ENCODE data around the gene SEC14L2.
"Not testable (repeated sequence)": the region's sequence is repeated elsewhere in the genome, so short reads cannot be mapped to it uniquely, and the experiment has no call there.

SEC14L2 gene

DNA sequence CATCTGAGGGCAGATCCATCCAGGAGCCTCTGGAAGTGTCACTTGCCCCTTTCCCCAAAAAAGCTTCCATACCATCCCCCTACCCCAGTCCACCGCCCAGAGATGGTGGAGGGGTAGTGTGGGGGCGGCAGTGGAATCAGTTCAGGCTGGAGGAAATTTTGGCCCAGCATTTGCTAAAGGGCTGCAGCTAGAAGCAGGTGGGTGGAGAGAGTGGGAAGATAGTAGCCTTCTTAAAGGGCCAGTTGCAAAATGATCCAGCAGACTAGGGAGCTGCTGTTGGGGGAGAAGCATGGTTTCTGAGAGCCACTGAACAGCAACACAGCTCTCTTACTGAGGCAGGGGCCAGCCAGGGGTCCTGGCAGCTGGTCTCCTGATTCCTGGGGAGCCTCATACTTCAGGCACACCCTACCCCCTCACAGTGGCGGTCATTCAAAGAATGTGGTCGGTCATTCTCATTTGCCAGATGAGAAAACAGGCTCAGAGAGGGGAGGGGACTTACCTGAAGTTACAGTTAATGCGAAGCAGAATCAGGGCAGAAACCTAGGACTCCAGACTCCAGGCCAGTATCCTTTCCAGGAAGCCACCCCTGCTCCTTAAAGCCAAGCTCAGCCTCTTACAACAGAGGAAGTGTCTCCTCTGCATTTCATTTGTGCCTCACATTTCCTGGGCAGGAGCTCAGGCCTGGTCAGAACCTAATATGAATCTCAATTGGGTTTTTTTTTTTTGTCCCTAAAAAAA is 5.4 kb downstream of the SEC14L2 start:
- DNase-seq (ENCODE audit: low read depth), result no peak
- H3K4me3 ChIP-seq (ENCODE audit: control insufficient read depth, low read depth, low read length), result no peak overlapping the region
- TF ChIP-seq, protein P1, sequence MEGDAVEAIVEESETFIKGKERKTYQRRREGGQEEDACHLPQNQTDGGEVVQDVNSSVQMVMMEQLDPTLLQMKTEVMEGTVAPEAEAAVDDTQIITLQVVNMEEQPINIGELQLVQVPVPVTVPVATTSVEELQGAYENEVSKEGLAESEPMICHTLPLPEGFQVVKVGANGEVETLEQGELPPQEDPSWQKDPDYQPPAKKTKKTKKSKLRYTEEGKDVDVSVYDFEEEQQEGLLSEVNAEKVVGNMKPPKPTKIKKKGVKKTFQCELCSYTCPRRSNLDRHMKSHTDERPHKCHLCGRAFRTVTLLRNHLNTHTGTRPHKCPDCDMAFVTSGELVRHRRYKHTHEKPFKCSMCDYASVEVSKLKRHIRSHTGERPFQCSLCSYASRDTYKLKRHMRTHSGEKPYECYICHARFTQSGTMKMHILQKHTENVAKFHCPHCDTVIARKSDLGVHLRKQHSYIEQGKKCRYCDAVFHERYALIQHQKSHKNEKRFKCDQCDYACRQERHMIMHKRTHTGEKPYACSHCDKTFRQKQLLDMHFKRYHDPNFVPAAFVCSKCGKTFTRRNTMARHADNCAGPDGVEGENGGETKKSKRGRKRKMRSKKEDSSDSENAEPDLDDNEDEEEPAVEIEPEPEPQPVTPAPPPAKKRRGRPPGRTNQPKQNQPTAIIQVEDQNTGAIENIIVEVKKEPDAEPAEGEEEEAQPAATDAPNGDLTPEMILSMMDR (conservative IDR thresholded peaks at IDR 0.05; ENCODE audit: control insufficient read depth, insufficient read depth, low read depth, low read length), result no peak

DNA sequence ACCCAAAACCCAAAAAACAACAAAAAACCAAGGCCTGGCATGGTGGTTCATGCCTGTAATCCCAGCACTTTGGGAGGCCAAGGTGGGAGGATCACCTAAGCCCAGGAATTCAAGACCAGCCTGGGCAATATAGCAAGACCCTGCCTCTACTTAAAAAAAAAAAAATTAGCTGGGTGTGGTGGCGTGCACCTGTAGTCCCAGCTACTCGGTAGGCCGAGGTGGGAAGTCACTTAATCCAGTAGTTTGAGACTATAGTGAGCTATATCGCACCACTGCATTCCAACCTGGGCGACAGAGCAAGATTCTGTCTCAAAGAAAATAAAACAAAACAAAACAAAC is 5.9 kb downstream of the SEC14L2 start:
- DNase-seq (ENCODE audit: low read depth); H3K4me3 ChIP-seq (ENCODE audit: control insufficient read depth, low read depth, low read length): not testable (repeated sequence)

DNA sequence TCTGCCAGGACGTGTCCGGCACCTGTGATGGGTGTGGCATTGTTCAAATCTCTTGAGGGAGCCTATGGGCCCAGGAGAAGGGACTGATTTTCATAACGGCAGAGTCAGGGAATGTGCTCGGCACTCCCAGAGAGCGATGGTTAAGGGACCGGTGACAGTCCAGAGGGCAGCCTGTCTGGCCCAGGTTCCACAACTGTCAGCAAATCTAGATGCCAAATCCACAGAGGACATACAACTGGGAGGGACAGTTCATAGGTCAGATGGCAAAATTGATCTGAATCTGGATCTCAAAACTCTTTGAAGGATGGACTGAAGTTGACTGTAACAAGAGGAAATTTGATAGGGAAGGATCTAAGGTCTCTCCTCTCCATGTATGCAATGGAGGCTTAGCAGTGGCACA is 7.5 kb downstream of the SEC14L2 start:
- H3K4me3 ChIP-seq (ENCODE audit: control insufficient read depth, low read depth, low read length), result no peak overlapping the region
- DNase-seq (ENCODE audit: low read depth), result no peak
- TF ChIP-seq, protein P1 (conservative IDR thresholded peaks at IDR 0.05; ENCODE audit: control insufficient read depth, insufficient read depth, low read depth, low read length), result no peak

DNA sequence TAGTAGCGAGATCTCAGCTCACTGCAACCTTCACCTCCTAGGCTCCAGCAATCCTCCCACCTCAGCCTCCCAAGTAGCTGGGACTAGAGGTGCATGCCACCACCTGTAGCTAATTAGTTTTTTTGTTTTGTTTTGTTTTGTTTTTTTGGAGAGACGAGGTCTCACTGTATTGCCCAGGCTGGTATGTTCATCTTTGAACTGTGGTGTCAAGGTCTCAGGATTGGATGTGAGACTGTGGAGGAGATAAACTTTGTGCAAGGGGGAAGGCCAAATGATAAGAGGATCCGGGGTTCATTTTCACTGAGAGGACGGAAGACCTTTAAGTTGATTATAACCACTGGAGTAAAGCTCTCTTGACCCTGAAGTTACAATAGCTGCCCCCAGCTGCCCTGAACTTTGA is 8.9 kb downstream of the SEC14L2 start:
- H3K4me3 ChIP-seq (ENCODE audit: control insufficient read depth, low read depth, low read length), result no peak overlapping the region
- no peak for DNase-seq (ENCODE audit: low read depth)
- TF ChIP-seq, protein P1 (conservative IDR thresholded peaks at IDR 0.05; ENCODE audit: control insufficient read depth, insufficient read depth, low read depth, low read length), result no peak

DNA sequence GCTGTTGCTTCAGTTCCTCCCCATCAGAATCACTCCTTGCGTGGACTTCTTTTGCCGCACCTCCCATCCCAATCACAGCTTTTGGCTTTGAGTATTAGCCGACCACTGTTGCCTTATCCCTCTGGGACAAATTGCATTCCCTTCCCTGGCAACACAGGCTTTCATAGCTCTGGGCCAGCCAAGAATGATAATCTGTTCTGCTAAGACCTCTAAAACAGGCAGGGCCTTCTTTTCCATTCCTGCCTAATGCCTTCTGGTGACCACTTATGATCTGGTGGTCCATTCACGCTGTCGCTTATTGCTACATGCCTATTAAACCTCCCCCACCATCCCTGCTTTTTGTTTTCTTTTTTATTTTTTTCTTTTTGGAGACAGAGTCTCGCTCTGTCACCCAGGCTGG is 9.6 kb downstream of the SEC14L2 start:
- no peak for DNase-seq (ENCODE audit: low read depth)
- H3K4me3 ChIP-seq (ENCODE audit: control insufficient read depth, low read depth, low read length), result no peak overlapping the region
- TF ChIP-seq, protein P1 (conservative IDR thresholded peaks at IDR 0.05; ENCODE audit: control insufficient read depth, insufficient read depth, low read depth, low read length), result no peak

DNA sequence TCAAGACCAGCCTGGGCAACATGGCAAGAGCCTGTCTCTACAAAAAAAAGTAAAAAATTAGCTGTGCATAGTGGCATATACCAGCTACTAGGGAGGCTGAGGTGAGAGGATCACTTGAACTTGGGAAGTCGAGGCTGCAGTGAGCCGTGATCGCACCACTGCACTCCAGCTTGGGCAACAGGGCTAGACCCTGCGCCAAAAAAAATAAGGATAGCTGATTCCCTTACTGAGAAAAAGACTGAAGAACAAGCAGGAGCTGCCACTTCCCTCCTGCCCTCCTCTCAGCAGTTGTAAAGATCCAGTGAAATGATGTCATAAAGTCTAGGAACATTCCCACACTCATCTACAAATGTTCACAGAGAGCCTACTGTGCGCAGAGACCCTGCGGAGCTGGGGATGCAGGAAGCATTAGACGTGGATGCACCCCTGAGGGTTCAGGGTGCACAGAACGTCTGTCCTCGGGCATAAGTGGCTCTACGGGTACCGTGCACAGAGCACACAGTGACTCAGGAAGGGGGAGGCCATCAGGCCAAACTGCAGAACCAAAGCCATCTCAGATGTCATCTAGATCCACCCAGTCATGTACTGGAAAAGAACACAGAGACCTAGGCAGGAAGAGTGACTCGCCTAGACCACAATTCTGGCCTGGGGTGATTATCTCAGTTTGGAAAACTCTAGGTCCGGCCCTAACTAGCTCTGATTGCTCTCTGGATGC is 11.7 kb downstream of the SEC14L2 start:
- peak; percentile 78 for DNase-seq (ENCODE audit: low read depth)
- no peak overlapping the region for H3K4me3 ChIP-seq (ENCODE audit: control insufficient read depth, low read depth, low read length)
- TF ChIP-seq, protein P1 (conservative IDR thresholded peaks at IDR 0.05; ENCODE audit: control insufficient read depth, insufficient read depth, low read depth, low read length), result no peak

DNA sequence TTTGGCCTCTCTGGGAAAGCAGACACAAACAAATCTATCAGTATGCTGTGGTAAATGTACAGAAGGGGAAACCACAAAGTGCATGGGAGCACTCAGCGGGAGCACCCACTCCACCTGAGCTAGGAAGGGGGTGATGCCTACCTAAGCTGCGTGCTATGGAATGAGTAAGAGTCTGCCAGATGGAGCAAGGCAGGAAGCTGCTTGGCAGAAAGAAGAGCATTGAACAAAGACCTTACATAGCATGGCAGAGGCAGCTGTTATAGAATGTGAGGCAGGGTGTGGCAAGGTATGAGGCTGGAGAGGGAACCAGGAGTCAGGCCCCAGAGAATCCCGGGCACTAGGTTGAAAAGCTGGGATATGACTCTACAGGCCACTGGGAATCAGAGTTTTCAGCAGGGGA is 15.0 kb downstream of the SEC14L2 start:
- no peak overlapping the region for H3K4me3 ChIP-seq (ENCODE audit: control insufficient read depth, low read depth, low read length)
- TF ChIP-seq, protein P1 (conservative IDR thresholded peaks at IDR 0.05; ENCODE audit: control insufficient read depth, insufficient read depth, low read depth, low read length), result no peak
- DNase-seq (ENCODE audit: low read depth), result no peak

All from fibroblast of mammary gland (primary cell).